SHP77 treated with DMSO at 0.1 percent for 48 hours (cell line): ENCODE results near the gene CCDC148.
"Not testable (repeated sequence)": the region's sequence is repeated elsewhere in the genome, so short reads cannot be mapped to it uniquely, and the experiment has no call there.

Experiments used
- DNase-seq: peaks from one replicate; lab custom pipeline; 2025; lab: John Stamatoyannopoulos, UW

CCDC148 gene

DNA sequence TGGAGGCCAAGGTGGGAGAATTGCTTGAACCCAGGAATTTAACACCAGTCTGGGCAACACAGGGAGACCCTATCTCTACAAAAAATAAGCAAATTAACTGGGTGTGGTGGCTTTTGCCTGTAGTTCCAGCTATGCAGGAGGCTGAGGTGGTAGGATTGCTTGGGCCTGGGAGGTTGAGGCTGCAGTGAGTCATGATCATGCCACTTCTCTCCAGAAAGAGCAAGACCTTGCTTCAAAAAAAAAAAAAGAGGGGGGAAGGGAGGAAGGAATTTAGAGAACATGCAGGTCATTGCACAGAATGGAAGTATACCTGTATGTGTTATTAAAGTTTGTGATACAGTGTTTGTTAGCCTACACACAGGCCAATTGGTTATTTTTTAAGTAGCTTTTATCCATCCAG lies 26.0 kb upstream of the CCDC148 start:
- no peak for DNase-seq

DNA sequence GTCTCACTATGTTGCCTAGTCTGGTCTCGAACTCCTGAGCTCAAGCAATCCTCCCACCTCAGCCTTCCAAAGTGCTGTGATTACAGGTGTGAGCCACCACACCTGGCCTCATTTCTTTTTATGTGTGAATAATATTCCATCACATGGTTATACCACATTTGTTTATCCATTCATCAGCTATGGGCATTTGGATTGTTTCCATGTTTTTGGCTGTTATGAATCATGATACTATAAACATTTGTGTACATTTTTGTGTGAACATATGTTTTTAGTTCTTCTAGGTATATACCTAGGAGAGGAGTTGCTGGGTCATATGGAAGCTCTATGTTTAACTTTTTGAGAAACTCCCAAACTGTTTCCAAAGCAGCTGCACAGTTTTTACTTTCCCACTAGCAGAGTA lies 24.6 kb upstream of the CCDC148 start:
- no peak for DNase-seq

DNA sequence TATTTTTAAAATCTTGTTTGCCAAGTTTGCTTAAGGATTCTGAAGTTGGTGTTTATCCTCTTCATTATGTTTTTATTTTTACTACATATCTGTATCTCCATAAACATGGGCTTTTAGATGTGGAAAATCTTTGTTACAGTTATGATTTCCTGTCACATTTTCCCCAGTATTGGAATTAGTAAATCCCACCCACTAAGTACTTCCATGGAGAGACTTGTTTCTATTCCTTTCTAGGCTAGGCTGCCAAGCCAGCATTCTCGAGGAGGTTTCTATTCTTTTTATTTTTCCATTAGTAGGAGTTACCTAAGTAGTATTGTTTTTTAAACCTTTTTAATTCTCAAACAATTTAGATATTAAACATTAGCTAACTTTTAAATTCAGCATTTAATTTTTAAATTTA lies 22.3 kb upstream of the CCDC148 start:
- DNase-seq: no peak

DNA sequence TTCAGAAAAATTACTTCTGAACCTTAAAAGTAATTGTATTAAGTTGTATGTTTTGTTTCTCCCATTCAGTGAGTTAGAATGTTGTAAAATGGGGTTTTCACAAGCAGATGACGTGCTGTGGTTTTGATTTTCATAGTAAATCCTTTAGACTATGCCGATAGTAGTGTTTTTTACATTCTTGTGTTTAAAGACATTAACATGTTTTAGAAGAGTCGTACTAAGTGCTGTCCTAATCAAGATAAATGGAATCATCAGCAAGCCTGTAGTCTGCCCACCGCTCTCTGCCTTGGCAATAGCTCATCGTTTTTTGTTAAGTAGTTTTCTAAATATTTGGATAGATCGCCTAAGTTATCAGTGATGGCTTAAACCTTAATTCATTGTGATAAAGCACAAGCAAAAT lies 21.7 kb upstream of the CCDC148 start:
- no peak for DNase-seq

DNA sequence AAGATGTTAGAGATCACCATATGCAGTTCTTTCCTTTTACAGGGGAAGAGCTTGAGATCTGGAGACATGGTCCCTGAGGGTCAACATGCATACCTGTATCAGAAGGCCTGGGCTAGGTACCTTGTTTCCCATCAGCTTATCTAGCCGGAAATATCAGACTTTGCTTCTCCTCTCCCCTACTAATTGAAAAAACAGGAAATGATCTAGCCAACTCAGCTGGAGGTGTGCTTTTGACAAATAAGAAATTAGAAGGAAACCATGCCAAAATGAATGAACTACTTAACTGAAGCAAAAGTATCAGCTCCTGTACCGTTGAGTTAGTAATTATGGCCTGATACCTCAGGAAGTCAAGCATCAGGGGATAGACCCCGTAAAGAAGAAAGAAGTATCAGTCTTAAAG lies 20.6 kb upstream of the CCDC148 start:
- no peak for DNase-seq

DNA sequence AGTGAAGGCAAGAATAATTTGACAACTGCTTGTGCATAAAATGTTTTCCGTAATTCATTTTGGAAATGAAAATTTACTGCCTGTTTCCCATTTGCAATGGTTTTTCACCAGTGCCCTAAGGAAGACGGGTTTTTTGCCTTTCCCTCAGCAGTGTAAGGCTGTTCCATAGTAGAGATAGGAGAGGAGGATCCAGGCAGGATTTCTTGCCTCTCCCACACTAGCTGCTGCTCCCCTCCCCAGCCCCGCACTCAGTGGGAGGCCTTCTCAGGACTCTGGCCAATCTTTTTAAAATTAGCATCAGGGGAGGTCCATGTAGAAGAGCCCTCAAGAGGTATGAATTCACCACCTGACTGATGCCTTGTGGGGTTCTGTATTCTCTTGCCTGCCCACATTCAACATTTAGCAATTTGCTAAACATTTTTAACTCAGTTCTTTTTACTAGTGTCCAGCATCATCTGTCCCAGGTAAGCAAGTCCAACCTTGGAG lies 18.0 kb upstream of the CCDC148 start:
- not testable (repeated sequence) for DNase-seq

DNA sequence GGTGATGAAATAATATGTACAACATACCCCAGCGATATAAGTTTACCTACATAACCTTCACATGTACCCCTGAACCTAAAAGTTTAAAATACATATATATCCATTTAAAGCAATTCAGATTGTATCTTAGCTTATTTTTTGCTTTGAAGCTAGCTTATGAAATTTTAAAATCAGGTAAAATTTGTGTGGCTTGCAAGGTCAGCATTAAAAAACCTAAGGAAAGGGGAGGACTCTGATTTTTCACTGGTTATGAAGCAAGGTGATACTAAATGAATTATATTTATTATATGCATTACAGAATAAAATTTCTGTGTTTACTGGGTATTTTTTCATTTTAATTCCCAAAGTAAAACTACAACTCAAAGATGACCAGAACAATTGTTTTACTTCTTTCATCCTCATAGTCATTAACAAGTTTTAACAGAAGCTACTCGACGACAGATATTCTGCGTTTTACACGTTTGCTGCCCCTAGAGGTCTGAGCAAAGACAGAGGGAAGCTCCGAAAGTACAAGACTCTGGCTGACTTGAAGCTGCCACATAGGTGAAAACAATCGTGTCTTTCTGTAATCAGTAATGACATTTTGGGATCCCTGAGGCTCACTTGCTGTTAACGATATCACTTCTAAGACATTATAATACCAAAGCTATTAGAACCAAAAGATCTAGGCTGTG lies 17.3 kb upstream of the CCDC148 start:
- no peak for DNase-seq

DNA sequence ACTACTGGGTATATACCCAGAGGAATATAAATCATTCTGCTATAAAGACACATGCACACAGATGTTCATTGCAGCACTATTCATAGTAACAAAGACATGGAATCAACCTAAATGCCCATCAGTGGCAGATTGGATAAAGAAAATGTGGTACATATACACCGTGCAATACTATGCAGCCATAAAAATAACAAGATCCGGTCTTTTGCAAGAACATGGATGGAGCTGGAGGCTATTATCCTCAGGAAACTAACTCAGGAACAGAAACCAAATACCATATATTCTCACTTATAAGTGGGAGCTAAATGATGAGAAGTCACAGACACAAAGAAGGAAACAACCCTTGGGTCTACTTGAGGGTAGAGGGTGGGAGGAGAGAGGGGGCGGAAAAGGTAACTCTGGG lies 16.7 kb upstream of the CCDC148 start:
- not testable (repeated sequence) for DNase-seq

DNA sequence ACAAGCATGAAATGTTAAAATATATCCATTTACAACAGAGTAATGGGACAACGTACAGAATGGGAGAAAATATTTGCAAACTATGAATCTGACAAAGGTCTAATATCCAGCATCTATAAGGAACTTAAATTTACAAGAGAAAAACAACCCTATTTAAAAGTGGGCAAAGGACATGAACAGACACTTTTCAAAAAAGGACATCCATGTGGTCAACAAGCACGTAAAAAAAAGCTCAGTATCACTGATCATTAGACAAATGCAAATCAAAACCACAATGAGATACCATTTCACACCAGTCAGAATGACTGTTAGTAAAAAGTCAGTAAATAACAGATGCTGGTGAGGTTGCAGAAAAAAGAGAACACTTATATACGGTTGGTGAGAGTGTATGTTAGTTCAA lies 16.3 kb upstream of the CCDC148 start:
- not testable (repeated sequence) for DNase-seq

DNA sequence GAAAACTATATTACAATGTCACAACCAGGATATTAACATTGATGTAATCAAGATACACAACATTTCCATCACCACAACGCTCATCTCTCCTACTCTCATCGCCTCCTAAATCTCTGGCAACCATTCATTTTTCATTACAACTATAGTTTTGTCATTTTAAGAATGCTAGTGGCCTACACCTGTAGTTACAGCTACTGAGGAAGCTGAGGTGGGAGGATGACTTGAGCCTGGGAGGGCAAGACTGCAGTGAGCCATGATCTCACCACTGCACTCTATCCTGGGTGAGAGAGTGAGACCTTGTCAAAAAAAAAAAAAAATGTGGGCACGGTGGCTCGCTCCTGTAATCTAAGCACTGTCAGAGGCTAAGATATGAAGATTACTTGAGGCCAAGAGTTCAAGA lies 10.7 kb upstream of the CCDC148 start:
- DNase-seq: no peak

DNA sequence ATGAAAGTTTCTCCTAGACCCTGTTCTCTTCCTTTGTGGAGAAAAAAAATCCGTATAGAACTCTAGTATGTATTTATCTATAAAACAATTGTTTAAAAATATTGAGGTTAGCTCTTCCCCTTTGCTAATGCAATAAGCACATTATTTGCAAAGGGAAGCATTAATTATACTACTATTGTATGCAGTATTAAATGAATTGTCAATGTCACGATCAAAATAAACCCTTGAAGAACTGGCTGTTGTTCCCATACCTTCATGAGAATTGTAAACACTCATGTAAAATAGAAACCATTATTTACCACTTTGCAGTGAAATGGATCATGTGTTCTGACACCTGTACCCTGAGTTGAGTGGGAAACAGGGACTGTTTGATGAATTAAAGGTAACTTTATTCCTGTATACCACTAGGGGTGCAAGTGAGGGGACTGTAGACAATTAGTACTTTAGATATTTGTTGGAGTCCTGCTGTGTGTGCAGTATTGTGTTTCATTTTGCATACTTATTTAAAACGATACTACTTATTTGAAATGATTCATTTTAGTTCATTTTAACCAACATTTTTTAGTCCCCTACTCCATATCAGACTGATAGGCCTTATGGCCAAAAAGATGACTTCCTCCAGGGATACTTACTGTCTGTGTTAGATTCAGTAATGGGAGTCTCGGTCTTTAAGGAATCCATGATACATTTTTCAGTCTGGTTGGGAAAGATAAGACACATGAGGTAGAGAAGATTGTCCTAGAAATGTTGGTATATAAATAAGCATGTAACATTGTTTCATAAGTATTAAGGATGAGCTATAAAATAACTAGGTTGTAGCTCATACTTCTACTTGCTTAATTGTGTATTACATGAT lies 8.1 kb upstream of the CCDC148 start:
- DNase-seq: no peak

DNA sequence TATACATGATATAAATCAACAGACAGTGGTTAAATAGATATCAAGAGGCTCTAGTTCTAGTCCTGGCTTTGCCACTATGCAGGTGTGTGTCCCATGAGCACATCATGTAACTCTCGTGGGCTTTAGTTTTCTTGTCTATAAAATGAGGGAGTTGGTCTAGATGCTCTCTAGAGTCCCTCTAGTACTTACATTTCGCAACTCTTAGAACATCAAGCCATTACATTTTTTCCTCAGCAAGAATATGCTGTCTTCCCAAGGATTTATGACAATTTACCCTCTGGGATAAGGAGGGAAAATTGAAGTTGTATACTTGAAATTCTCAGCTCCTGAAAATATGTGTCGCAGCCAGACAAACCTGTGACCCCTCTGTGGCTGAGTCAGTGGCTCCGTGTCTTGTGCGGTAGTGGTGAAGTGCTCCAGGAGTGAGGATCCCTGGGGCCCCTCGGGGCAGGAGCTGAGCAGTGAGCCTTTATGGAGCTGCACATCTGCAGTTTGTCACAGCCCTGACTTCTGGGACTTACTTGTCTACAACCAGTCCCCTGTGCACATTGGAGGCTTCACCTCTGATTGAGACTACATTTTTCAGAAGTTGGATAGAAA lies 7.0 kb upstream of the CCDC148 start:
- DNase-seq: no peak

DNA sequence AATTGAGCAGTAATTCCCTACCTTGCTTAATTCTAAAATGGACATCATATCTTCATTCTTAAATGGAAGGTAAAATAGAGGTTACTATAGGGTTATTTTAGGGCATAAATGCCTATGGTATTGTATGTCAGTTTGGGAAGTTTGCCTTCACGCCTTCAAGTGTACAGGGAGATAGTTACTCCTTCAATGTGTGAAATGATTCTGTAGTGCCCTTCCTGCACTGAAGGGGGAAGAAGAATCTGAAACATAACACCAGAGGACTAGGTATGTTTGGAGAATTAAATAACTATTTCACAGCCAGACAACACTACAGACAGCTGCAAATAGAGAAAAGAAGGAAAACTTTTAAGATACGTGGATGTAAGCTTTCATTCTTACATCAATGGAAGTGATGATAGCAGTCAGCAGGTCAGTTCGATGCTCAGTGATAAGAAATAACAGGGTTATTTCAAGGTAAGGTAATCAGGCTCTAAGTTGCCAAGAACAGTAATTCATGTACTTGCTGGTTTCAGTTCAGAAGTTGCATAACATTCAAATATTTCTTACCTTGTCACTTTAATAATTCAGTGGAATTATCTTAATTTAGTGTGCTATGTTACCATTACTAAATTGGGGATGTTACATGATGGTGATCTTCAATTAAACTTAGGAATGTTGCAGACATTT lies 4.2 kb upstream of the CCDC148 start:
- DNase-seq: no peak

DNA sequence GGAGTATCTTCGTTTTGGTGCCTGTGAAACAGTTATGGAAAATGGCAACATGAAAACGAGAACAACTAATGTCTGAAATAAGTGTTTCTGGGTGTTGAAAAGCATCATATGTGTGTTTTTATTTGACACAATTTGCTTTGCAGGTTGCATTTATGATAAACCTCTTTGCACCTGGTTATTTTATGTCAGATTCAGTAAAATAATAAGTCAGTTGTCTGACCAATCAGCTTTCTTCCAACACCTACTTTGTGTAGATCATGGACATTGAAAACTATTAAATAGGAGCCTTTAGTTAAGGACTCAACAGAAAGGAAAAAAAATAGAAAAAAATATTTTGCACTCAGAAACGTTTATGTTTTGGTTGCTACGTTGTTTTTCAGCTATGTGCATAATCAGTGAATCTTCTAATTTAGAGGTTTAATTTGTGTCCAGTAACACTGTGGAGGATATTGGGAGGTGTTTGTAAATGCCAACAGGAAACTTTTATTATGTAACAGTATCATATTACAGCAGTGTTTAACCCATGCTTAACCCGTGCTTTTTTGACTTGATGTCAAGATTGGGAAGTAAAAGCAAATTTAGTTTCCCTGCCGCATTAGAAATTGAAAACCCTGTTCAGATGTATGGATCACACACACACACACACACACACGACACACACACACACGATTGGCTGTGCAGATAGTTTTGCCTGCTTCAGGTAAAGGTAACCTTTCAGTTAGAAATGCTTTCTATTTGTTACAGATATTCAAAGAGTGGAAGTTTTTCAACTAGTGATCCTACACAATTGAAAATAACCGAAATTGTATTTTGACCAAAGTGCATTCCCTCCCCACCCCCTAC lies 2.8 kb upstream of the CCDC148 start:
- no peak for DNase-seq

DNA sequence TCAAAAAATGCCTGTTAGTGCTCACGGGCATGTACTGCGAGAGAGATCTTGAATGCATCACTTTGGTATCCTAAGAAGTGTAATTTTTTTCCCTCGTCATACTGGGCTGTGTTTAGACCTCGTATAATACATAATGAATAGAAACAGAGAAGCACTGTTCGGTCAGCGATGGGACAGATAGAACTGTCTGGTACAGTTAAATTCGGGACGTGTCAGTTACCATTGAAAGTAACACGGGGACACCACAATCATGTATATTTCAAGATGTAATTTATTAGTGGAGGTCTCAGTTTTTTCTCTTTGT lies 2.0 kb upstream of the CCDC148 start:
- no peak for DNase-seq

DNA sequence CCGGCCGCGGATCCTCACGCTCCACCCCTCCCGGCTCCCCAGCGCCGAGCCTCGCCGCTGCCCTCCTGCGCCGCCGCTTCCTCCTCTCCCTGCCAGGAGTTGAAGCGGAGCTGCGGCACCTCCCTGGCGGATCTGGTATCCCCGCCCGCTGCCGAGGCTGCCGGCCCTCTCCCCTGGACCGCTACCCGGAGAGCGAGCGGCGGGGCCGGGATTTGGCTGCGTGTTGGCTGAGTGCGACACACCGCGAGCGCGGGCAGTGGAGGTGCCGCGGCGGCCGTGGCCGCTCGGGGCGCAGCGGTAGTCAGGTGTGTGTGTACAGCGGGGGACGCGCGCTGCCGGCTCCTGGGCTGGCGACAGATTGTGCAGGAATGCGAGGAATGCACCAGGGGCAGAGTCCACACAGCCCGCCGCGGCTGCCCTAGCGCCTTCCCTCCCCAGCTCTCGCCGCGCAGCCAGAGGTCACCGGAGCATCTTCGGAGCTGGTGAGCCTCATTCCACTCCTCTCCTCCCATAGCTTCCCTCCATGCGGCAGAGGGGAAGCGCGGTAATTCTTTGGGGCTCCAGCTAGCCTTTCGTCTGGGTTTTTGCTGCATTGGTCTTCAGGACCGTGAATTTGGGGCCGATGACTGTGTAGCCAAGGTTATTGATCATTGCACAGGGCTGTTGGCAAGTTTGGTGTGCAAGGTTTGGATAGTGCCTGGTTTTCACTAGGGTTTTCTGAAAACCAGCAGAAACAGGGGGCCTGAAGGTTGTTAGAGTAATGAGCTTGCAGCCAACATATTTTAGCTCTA lies 1.5 kb upstream of the CCDC148 start:
- peak; percentile 8 for DNase-seq

DNA sequence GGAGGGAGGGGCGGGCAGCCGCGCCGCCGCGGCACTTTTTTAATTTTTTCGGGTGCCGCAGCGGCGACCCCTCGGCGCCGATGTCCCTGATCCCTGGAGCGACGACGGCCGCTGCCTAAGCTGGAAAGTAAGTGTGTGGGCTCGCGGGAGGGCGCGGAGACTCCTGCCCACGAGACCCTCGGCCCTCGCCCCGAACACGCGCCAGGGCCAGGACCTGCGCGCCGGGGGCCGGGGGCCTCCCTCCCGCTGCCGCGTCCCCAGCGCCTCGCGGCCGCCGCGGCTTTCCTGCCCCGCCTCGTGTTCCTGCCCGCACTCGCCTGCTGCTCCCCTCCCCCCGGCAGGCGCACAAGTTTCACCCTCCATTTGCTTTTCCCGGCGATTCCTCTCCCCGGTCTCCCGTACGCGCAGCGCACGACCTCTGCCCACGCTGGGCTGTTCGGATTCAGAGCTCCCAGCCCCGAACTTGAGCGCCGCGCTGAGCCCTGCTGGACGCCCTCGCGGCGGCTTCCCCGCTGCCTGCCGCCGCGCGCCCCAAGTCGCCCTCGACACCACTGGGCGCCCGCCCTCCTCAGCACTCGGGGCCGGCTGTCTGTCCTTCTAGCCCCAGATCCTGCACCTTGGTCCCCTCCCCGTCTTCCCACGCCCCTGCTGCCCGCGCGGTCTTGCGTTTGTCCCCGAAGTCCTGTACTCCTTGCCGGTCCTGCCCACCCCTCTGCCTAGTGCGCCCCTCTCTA lies 706 bp upstream of the CCDC148 start:
- DNase-seq: no peak

DNA sequence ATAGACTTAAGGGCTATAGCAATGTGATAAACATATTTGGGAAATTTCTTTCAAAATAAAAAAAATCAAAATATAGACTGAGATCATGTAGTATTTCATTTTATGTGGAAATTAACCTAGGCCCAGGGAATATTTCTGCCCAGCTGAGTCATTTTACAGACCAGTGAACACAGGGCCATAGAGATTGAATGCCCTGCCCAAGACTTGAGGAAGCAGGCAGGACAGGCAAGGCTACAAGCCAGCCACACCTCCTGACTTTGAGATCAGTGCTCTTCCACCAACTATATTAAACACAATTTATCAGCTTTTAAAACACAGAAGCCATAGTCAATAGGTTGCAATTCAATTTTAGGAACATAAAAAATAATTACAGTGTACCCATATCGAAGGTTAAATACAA lies 12.9 kb downstream of the CCDC148 start:
- DNase-seq: no peak

DNA sequence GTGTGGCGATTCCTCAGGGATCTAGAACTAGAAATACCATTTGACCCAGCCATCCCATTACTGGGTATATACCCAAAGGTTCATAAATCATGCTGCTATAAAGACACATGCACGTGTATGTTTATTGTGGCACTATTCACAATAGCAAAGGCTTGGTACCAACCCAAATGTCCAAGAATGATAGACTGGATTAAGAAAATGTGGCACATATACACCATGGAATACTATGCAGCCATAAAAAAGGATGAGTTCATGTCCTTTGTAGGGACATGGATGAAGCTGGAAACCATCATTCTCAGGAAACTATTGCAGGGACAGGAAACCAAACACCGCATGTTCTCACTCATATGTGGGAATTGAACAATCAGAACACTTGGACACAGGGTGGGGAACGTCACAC lies 17.5 kb downstream of the CCDC148 start:
- not testable (repeated sequence) for DNase-seq

DNA sequence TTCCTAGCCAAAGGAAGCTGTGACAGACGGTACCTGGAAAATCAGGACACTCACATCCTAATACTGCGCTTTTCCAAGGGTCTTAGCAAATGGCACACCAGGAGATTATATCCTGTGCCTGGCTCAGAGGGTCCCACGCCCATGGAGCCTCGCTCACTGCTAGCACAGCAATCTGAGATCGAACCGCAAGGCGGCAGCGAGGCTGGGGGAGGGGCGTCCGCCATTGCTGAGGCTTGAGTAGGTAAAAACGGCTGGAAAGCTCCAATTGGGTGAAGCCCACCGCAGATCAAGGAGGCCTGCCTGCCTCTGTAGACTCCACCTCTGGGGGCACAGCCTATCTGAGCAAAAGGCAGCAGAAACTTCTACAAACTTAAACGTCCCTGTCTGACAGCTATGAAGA lies 22.8 kb downstream of the CCDC148 start:
- not testable (repeated sequence) for DNase-seq
